GM21360 (cell line): ENCODE data around the gene SIRT6.
"Not testable (repeated sequence)": the region's sequence is repeated elsewhere in the genome, so short reads cannot be mapped to it uniquely, and the experiment has no call there.

Experiments
- ATAC-seq: cut with Tn5 transposase; IDR thresholded peaks from one replicate; pipeline ENCODE4 v1.9.1; 2021; ENCODE audit warnings: mild to moderate bottlenecking, moderate library complexity; ENCODE audit not compliant: unreplicated experiment

The SIRT6 gene

DNA sequence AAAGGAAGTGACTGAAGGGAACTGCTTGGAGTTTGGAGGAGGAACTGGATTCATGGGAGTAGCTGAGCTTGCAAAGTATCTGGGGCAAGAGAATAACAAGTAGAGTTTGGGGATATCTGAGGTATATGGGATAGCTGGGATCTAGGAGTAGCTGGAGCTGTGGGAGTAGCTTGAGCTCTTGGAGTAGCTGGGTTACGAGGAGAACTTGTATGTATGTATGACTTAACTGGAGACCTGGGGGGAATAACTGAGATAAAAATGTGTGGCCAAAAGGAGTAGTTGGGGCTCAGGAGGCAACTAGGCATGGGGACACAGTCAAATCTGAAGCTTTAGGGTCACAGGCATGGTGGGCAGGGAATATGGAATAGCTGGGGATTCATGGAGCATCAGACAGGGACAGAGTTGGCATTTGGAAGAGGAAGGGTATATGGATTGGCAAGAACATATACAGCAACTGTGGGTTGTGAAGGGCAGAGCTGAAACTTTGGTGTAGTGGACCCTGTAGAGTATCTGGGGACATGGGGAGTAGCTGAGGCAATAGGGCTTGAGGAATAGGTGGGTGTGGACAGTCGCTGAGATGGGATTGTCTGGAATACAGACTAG lies 18.7 kb upstream of the SIRT6 start:
- ATAC-seq: no peak

- ATAC-seq: no peak
Observed at GRCh38 chr19:4199699-4200293, 17.4 kb upstream of the SIRT6 start.

- ATAC-seq: no peak
Observed at GRCh38 chr19:4198467-4199126, 16.2 kb upstream of the SIRT6 start.

DNA sequence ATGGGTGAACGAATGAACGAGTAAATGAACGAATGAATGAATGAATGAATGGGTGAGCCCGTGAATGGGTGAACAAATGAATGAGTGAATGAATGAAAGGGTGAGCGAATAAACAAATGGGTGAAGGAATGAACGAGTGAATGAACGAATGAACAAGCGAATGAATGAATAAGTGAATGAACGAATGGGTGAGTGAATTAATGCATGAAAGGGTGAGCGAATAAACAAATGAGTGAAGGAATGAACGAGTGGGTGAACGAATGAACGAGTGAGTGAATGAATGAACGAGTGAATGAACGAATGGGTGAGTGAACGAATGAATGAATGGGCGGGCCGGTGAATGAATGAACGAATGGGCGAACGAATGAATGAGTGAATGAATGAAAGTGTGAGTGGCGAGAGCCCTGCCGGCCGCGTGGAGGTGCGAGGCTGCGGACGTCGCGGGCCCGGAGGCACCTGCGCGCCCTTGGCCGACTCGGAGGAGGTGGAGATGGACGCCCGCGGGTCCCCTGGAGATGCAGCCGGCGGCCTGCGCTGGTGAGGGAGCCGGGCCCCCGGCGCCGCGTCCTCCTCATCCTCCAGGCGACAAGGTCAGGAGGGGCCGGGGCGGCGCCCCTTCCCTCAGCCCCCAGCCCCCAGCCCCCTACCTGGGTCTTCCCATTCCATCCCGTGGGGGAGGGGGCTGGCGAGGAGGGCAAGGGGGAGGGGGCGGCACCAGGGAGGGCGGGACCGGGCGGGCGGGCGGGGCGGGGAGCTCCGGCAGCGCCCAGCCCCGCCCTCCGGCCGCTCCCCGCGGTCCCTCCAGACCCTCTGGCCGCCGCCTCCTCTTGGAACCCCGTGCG lies 15.5 kb upstream of the SIRT6 start:
- ATAC-seq: no peak

- no peak for ATAC-seq
Observed at GRCh38 chr19:4197228-4197624, 14.9 kb upstream of the SIRT6 start.

DNA sequence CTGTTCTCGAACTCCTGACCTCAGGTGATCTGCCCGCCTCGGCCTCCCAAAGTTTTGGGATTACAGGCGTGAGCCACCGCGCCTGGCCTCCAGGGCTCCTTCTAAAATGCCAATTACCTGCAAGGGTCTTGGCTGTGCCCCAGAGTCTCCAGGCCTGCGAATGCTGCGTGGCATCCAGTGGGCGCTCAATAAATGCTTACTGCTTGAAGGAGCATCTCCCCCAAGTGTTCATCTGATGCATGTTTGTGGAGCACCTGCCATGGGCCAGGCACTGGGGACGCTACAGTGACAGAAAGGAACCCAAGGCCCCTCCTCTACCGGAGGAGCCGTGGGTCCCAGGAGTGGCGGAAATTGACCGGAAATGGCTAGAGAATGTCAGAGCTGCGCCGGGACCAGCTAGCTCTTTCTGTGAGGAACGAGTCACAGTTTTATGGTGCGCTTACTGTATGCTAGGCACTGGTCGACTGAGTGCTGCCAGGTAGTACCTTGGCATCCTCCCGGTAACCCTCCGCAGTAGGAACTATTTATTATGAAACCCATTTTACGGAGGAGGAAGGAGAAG lies 14.3 kb upstream of the SIRT6 start:
- ATAC-seq: no peak

- ATAC-seq: no peak
Observed at GRCh38 chr19:4196009-4196408, 13.6 kb upstream of the SIRT6 start.

- ATAC-seq: no peak
Observed at GRCh38 chr19:4194353-4194752, 12.0 kb upstream of the SIRT6 start.

GRCh38 chr19:4192537-4192936 lies 10.2 kb upstream of the SIRT6 start:
- ATAC-seq: not testable (repeated sequence)

DNA sequence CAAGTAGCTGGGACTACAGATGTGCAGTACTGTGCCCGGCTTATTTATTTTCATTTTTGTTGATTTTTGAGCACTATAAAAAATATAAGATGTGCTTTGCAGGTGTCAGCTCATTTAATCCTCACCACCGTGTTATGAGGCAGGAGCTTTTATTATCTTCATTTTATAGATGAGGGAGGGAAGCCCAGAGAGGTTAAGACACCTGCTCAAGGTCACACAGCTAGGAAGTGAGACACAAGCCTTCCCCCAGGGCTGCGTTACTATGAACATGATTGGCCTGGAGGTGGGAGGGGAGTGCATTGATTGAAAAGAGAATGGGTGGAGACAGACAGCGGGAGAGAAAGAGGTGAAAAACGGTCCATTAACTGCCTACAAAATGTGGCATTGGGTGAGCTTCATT lies 7.3 kb upstream of the SIRT6 start:
- no peak for ATAC-seq

- ATAC-seq: no peak
Observed at GRCh38 chr19:4187313-4188122, 5.2 kb upstream of the SIRT6 start.

- no peak for ATAC-seq
Observed at GRCh38 chr19:4186087-4186993, 4.0 kb upstream of the SIRT6 start.

GRCh38 chr19:4185413-4186086 lies 3.2 kb upstream of the SIRT6 start:
- ATAC-seq: no peak

GRCh38 chr19:4184718-4185352 lies 2.5 kb upstream of the SIRT6 start:
- ATAC-seq: no peak

DNA sequence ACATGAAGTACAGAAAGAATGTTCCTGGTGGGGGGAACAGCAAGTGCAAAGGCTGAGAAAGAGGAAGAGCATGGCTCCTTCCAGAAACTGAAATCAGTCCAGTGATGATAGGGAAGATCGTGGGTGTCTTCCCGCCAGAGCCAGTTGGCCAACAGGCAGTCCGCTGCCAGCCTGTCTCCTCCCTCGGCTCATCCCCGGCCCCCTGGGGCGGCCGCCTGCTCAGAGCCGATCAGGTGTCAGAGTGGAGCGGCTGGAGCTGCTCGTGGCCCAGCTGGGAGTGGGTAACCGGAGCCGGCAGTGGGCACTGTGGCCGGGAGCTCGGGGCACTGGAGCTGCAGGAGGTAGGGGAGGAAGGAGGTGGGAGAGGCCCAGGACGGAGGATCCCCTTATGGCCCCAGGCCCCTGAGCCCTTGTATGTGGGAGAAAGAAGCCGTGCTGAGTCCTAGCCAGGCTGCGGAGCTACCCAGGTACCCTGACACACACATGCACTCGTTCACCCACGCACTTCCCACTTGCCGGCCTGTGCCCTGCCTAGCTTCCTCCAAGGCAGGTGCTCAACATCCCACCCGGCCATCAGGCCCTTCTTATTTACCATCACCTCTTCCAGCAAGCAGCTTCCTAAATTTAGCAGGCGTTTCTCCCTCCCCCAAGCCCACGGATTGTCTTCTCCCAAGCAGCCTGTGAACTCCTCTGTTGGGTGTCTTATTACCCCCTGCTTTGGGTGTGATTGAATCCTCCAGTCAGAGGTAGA lies 1.8 kb upstream of the SIRT6 start:
- ATAC-seq: no peak

- no peak for ATAC-seq
Observed at GRCh38 chr19:4181053-4181508, 1.3 kb downstream of the SIRT6 start.

- ATAC-seq: no peak
Observed at GRCh38 chr19:4178990-4179389, 3.4 kb downstream of the SIRT6 start.

- ATAC-seq: no peak
Observed at GRCh38 chr19:4177146-4177545, 5.2 kb downstream of the SIRT6 start.
